ENCODE data around the gene SLC25A26. TPM values are rescaled to one million over a fixed set of nuclear protein-coding genes. Genes with fewer than 3 reads are reported as not detected.
"Not testable (repeated sequence)": the region's sequence is repeated elsewhere in the genome, so short reads cannot be mapped to it uniquely, and the experiment has no call there.

SLC25A26 gene
- total RNA-seq, 1 donor from 2014 or later = 39.0 TPM

DNA sequence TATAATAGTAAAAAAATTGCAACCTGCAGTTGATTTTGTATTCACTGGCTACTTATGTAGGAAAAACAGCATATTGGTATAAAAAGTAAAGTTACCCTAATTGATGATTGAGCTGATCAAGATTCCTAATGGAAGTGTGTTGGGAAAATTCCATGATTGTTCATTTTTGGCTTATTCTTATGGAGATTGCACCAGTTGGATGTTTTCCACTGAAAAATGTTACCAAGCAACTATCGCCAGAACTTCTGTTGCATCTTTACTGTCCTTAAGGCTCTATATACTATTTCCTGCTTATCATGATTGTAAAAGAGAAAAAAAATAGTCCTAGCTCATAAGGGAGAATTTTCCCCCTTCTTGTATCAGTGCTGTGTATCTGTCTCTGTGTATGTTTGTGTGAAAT is 48.6 kb downstream of the SLC25A26 start:
- H3K27me3 ChIP-seq (ENCODE audit: control insufficient read depth, insufficient read depth, low read length) = no peaks in the 10 kb centered on the region
- FAIRE-seq = no peak
- TF ChIP-seq, protein P1, sequence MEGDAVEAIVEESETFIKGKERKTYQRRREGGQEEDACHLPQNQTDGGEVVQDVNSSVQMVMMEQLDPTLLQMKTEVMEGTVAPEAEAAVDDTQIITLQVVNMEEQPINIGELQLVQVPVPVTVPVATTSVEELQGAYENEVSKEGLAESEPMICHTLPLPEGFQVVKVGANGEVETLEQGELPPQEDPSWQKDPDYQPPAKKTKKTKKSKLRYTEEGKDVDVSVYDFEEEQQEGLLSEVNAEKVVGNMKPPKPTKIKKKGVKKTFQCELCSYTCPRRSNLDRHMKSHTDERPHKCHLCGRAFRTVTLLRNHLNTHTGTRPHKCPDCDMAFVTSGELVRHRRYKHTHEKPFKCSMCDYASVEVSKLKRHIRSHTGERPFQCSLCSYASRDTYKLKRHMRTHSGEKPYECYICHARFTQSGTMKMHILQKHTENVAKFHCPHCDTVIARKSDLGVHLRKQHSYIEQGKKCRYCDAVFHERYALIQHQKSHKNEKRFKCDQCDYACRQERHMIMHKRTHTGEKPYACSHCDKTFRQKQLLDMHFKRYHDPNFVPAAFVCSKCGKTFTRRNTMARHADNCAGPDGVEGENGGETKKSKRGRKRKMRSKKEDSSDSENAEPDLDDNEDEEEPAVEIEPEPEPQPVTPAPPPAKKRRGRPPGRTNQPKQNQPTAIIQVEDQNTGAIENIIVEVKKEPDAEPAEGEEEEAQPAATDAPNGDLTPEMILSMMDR (IDR thresholded peaks at IDR 0.05; ENCODE audit: insufficient read depth, low read length, severe bottlenecking) = no peak
- no peak for DNase-seq (ENCODE audit: low read depth)
- H3K4me3 ChIP-seq (ENCODE audit: low read depth, low read length) = no peak overlapping the region
- peaks cover 2% of the 10 kb centered on the region for H3K36me3 ChIP-seq (ENCODE audit: control insufficient read depth, insufficient read depth, low read length)

DNA sequence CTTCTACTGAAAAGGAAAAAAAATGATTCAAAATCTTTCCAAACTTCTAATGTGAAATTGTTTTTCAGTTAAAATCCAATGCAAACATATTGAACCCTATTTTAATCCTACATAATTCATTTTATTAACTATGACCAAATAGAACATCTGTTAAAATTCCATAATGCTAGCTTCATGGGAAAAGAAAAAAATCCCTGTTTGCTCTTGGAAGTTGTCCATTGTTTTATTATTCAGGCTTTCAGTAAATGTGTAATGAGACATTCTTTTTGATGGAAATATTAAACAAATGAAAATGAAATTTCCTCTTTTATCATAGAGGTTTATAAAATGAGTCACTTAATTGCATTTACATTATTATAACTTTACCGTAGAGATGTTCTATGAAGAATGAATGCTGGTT is 49.5 kb downstream of the SLC25A26 start:
- Histone ChIP-seq H3K36me3 (ENCODE audit: control insufficient read depth, insufficient read depth, low read length) (peaks cover 2% of the 10 kb centered on the region), H3K27me3 (ENCODE audit: control insufficient read depth, insufficient read depth, low read length) (no peaks in the 10 kb centered on the region), H3K4me3 (ENCODE audit: low read depth, low read length) (no peak overlapping the region)
- TF ChIP-seq, protein P1 (IDR thresholded peaks at IDR 0.05; ENCODE audit: insufficient read depth, low read length, severe bottlenecking) = no peak
- FAIRE-seq = no peak
- no peak for DNase-seq (ENCODE audit: low read depth)

DNA sequence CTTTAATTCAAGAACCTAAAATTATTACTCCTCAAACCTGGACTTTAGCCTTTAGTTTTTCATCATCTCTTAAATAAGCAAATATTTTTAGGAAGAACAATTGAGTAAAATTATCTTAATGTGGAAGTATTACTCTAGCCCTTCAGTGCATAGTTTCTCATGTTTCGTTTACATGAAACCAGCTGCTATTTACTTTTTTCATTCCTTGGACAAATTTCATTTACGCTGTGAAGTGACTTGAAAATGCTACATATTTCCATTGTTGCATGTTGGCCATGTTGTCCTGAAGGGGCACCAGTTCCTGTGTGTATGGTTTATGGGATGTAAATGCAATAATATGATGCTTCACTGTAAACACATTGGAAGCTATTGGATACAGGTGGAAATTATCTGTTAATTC is 49.9 kb downstream of the SLC25A26 start:
- TF ChIP-seq, protein P1 (IDR thresholded peaks at IDR 0.05; ENCODE audit: insufficient read depth, low read length, severe bottlenecking) = no peak
- FAIRE-seq (no peak), DNase-seq (ENCODE audit: low read depth) (no peak)
- H3K36me3 ChIP-seq (ENCODE audit: control insufficient read depth, insufficient read depth, low read length) = peaks cover 2% of the 10 kb centered on the region
- H3K4me3 ChIP-seq (ENCODE audit: low read depth, low read length) = no peak overlapping the region
- H3K27me3 ChIP-seq (ENCODE audit: control insufficient read depth, insufficient read depth, low read length) = no peaks in the 10 kb centered on the region

- no peak overlapping the region for H3K4me3 ChIP-seq (ENCODE audit: low read depth, low read length)
- peaks cover 2% of the 10 kb centered on the region for H3K36me3 ChIP-seq (ENCODE audit: control insufficient read depth, insufficient read depth, low read length)
- no peaks in the 10 kb centered on the region for H3K27me3 ChIP-seq (ENCODE audit: control insufficient read depth, insufficient read depth, low read length)
- TF ChIP-seq, protein P1 (IDR thresholded peaks at IDR 0.05; ENCODE audit: insufficient read depth, low read length, severe bottlenecking) = no peak
- no peak for FAIRE-seq
- DNase-seq (ENCODE audit: low read depth) = no peak
Observed at GRCh38 chr3:66271231-66271630, 50.4 kb downstream of the SLC25A26 start.

- DNase-seq (ENCODE audit: low read depth) (no peak), FAIRE-seq (no peak)
- Histone ChIP-seq H3K4me3 (ENCODE audit: low read depth, low read length) (no peak overlapping the region), H3K27me3 (ENCODE audit: control insufficient read depth, insufficient read depth, low read length) (no peaks in the 10 kb centered on the region), H3K36me3 (ENCODE audit: control insufficient read depth, insufficient read depth, low read length) (peaks cover 2% of the 10 kb centered on the region)
- TF ChIP-seq, protein P1 (IDR thresholded peaks at IDR 0.05; ENCODE audit: insufficient read depth, low read length, severe bottlenecking) = no peak
Observed at GRCh38 chr3:66272016-66272415, 51.2 kb downstream of the SLC25A26 start.

GRCh38 chr3:66274837-66275236 is 54.0 kb downstream of the SLC25A26 start:
- not testable (repeated sequence) for H3K36me3 ChIP-seq (ENCODE audit: control insufficient read depth, insufficient read depth, low read length); H3K27me3 ChIP-seq (ENCODE audit: control insufficient read depth, insufficient read depth, low read length); FAIRE-seq; DNase-seq (ENCODE audit: low read depth); H3K4me3 ChIP-seq (ENCODE audit: low read depth, low read length)

Data from bronchial epithelial cell (primary cell).